ENCODE results near the gene ACOT8. TPM values are rescaled to one million over a fixed set of nuclear protein-coding genes. Genes with fewer than 3 reads are reported as not detected.

The ACOT8 gene
- total and polyA plus RNA-seq, 9 of the 15 experiments (the other 6 are each of a cell fraction or from before 2014, with no cell fraction given), result 8.2 to 46.7 (median 20.7) TPM

DNA sequence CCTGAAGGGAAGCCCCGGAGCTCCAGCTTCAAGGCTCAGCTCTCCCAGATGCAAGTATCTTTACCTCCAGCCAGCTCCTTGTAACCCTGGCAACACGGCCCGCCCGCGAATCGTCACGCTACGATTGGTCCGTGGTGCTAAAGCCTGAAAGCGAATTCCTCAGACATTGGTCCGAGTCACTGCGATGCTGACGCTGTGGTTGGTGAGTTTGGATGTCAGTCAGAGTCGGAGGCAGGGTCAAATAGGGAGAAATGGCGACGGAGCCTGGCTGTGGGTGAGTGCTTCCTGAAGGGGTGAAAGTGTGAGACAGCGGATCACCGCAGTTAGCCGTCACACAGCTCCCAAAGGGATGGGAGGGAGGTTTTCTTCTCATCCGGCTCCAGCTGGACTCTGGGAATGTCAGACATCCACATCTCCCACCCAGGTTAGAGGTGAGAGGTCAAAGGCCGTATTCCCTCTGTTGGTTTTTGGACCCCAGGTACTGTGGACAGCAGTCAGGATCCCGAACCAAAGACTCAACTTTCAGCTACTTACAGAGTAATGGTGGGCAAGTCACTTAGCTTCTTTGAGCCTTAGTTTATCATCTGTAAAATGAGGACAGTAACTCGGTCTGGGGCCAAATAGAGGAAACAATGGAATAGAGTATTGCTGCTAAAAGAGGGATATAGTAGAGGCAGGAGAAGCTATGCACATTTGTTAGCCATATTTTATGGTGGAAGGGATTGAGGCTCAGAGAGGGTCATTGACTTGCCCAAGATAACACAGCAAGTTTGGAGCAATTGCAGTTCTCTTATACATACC lies 24.0 kb upstream of the ACOT8 start, which contains the start of gene ZSWIM1 (continued):
- TF ChIP-seq ZBTB40 (IDR thresholded peaks at IDR 0.05) (peak; percentile 50; the same call in 1 of the 2 replicates), ZBTB40 (CRISPR knock-in tag; IDR thresholded peaks at IDR 0.05) (no peak), ZNF609 (CRISPR knock-in tag; IDR thresholded peaks at IDR 0.05; ENCODE audit: borderline replicate concordance) (no peak), ZNF146 (CRISPR knock-in tag; IDR thresholded peaks at IDR 0.05; ENCODE audit: unreplicated experiment) (no peak), MNT (conservative IDR thresholded peaks at IDR 0.05) (no peak), RUNX1 (IDR thresholded peaks at IDR 0.05; ENCODE audit: low read depth) (no peak), SAFB2 (IDR thresholded peaks at IDR 0.05; ENCODE audit: borderline replicate concordance, low read depth, low read length, severe bottlenecking) (no peak), HIVEP1 (CRISPR knock-in tag; IDR thresholded peaks at IDR 0.05) (no peak)
- TF ChIP-seq, protein P1, sequence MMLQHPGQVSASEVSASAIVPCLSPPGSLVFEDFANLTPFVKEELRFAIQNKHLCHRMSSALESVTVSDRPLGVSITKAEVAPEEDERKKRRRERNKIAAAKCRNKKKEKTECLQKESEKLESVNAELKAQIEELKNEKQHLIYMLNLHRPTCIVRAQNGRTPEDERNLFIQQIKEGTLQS (IDR thresholded peaks at IDR 0.05), result no peak
- TF ChIP-seq, protein P1 (CRISPR knock-in tag; conservative IDR thresholded peaks at IDR 0.05), result no peak

Measured in K562 (cell line).